ENCODE measurements around the gene AGPAT3. TPM values are rescaled to one million over a fixed set of nuclear protein-coding genes. Genes with fewer than 3 reads are reported as not detected.

Gene AGPAT3
- total and polyA plus RNA-seq, 10 of the 15 experiments (the other 5 are each of a cell fraction or from before 2014, with no cell fraction given), result 1.2 to 110 (median 30.8) TPM

DNA sequence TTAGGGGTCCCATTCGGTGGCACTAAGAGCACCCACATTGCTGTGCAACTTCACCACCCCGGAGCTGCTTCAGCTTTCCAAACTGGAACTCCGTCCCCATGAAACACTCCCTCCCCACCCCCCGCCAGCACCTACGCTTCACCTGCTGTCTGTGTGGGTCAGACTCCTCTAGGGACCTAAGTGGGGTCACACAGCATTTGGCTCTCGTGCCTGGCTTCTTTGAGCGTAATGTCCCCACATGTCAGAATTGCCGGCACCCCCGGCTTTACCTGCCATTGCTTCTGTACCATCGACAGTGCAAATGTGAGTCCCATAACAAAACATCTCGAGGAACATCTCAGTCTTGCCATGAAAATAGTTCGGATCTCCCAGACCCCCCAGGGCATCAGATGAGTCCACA is 35.9 kb upstream of the AGPAT3 start:
- SMC1A ChIA-PET (ENCODE audit: uncharacterized antibody, unreplicated experiment), result no interaction called here

More for the DNA sequence above, 35.9 kb upstream of the AGPAT3 start:
- CTCF ChIA-PET, result interaction anchor here (0.5 kb wide), 1 partner anchor 13 kb away, joined by 3 read pairs; no protein-coding TSS in a partner anchor
- BruUV-seq (replicated peaks), result no TSS peak
- FAIRE-seq (no peak), ATAC-seq (no peak), DNase-seq (ENCODE audit: low read depth, low spot score) (no peak)
- Histone ChIP-seq H3K9me3 (replicated peaks; ENCODE audit: control insufficient read depth, insufficient read depth, low read length) (no peaks in the 10 kb centered on the region; the same call in 1 of the 3 replicates), H4K20me1 (ENCODE audit: control insufficient read depth, insufficient read depth) (no peaks in the 10 kb centered on the region), H3K27me3 (replicated peaks in 1 of 2; ENCODE audit: control insufficient read depth in 2 of 2, insufficient read depth in 2 of 2, low read length in 1 of 2) (peaks cover 1 to 2% of the 10 kb centered on the region in 2 experiments; a peak in 2 of 4 replicates), H3K4me3 (no peak overlapping the region), H3K4me2 (ENCODE audit: control insufficient read depth, insufficient read depth) (no peak overlapping the region), H2AFZ (ENCODE audit: control insufficient read depth, low read depth, low read length) (no peak overlapping the region), H3K36me3 (ENCODE audit: control insufficient read depth in 2 of 2, insufficient read depth in 2 of 2, low read length in 1 of 2) (no peaks in the 10 kb centered on the region), H3K27ac (ENCODE audit: control insufficient read depth, insufficient read depth) (no peak overlapping the region), H3K79me2 (ENCODE audit: control insufficient read depth, insufficient read depth, low read length) (no peaks in the 10 kb centered on the region), H3K9ac (ENCODE audit: control insufficient read depth, insufficient read depth, low read length) (no peak overlapping the region), H3K4me1 (ENCODE audit: control insufficient read depth, insufficient read depth, low read length) (no peaks in the 10 kb centered on the region)
- intact Hi-C loops (cut with micrococcal nuclease; ENCODE audit: unreplicated experiment), result no loop called here
- WGBS (ENCODE audit: insufficient coverage, insufficient replicate concordance, low lambda C conversion rate, missing lambda C conversion rate), result 46% methylated on average over 12 of the region's 12 CpGs
- TF ChIP-seq SPI1 (IDR thresholded peaks at IDR 0.05; ENCODE audit: borderline replicate concordance, insufficient read depth, low read depth, low read length), result no peak
- no peak for TF ChIP-seq GABPA (IDR thresholded peaks at IDR 0.05; ENCODE audit: low read depth)
- no peak for TF ChIP-seq FOS (IDR thresholded peaks at IDR 0.05; ENCODE audit: borderline replicate concordance, extremely low read depth, insufficient read length)
- no peak for TF ChIP-seq STAT3 (IDR thresholded peaks at IDR 0.05; ENCODE audit: low read depth, low read length)
- no peak for TF ChIP-seq CREB1 (IDR thresholded peaks at IDR 0.05; ENCODE audit: low read depth)
- no peak for TF ChIP-seq ESRRA (IDR thresholded peaks at IDR 0.05; ENCODE audit: low read length)
- no peak for TF ChIP-seq RAD21 (IDR thresholded peaks at IDR 0.05; ENCODE audit: insufficient read depth, low read depth, low read length)
- TF ChIP-seq BCL11A (IDR thresholded peaks at IDR 0.05; ENCODE audit: low read depth, low read length), result no peak
- TF ChIP-seq, protein P1, sequence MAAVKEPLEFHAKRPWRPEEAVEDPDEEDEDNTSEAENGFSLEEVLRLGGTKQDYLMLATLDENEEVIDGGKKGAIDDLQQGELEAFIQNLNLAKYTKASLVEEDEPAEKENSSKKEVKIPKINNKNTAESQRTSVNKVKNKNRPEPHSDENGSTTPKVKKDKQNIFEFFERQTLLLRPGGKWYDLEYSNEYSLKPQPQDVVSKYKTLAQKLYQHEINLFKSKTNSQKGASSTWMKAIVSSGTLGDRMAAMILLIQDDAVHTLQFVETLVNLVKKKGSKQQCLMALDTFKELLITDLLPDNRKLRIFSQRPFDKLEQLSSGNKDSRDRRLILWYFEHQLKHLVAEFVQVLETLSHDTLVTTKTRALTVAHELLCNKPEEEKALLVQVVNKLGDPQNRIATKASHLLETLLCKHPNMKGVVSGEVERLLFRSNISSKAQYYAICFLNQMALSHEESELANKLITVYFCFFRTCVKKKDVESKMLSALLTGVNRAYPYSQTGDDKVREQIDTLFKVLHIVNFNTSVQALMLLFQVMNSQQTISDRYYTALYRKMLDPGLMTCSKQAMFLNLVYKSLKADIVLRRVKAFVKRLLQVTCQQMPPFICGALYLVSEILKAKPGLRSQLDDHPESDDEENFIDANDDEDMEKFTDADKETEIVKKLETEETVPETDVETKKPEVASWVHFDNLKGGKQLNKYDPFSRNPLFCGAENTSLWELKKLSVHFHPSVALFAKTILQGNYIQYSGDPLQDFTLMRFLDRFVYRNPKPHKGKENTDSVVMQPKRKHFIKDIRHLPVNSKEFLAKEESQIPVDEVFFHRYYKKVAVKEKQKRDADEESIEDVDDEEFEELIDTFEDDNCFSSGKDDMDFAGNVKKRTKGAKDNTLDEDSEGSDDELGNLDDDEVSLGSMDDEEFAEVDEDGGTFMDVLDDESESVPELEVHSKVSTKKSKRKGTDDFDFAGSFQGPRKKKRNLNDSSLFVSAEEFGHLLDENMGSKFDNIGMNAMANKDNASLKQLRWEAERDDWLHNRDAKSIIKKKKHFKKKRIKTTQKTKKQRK (IDR thresholded peaks at IDR 0.05; ENCODE audit: low read depth, low read length), result no peak
- no peak for TF ChIP-seq POLR2A (IDR thresholded peaks at IDR 0.05; ENCODE audit: low read depth, low read length)
- TF ChIP-seq MTA2 (IDR thresholded peaks at IDR 0.05; ENCODE audit: low read depth), result no peak
- TF ChIP-seq BRCA1 (IDR thresholded peaks at IDR 0.05; ENCODE audit: low read depth, low read length), result no peak
- in situ Hi-C loops (cut with MboI), result no loop called here
- POLR2A ChIA-PET, result no interaction called here
- RAD21 ChIA-PET (ENCODE audit: unreplicated experiment), result no interaction called here
